Heart left ventricle (tissue), 16 donors: ENCODE measurements around the gene ARHGAP31. TPM values are rescaled to one million over a fixed set of nuclear protein-coding genes. Genes with fewer than 3 reads are reported as not detected.
A peak's percentile ranks its signal among the peaks of the same experiment; 100 is the strongest.
"Not testable (repeated sequence)": the region's sequence is repeated elsewhere in the genome, so short reads cannot be mapped to it uniquely, and the experiment has no call there.

ENCODE experiments used
- ATAC-seq, 4 donors: fragments of 200-7000 bp; cut with Tn5 transposase; one replicate each; pipeline ENCODE4 v1.9.1; 2020 to 2022; ENCODE audit warnings: moderate library complexity in 4 of 4, mild to moderate bottlenecking in 3 of 4, moderate number of reproducible peaks in 1 of 4
- DNase-seq, 5 donors: peaks; one replicate each; pipeline ENCODE4 v3.0.0-alpha.2; 2020
- H3K27ac ChIP-seq, 12 donors: fragments of 200-600 bp; sonication (generic) in 4 of 12; one replicate each; pipeline versions ENCODE4 v1.5.0 to v1.8.0; 2016 to 2022; ENCODE audit warnings: mild to moderate bottlenecking in 2 of 12
- H3K27me3 ChIP-seq, 9 donors: fragments of 200-600 bp; sonication (generic) in 2 of 9; one replicate each; pipeline versions ENCODE4 v1.5.1 to v1.8.0; 2016 to 2022; ENCODE audit warnings: mild to moderate bottlenecking in 3 of 9
- H3K36me3 ChIP-seq, 9 donors: fragments of 200-600 bp; sonication (generic) in 2 of 9; one replicate each; pipeline versions ENCODE4 v1.5.0 to v1.8.0; 2018 to 2022; ENCODE audit warnings: mild to moderate bottlenecking in 2 of 9
- H3K4me1 ChIP-seq, 12 donors: fragments of 200-600 bp; sonication (generic) in 4 of 12; one replicate each; pipeline versions ENCODE4 v1.5.0 to v1.8.0; 2016 to 2022; ENCODE audit warnings: mild to moderate bottlenecking in 3 of 12
- H3K4me3 ChIP-seq, 12 donors: fragments of 200-600 bp; sonication (generic) in 4 of 12; one replicate each; pipeline versions ENCODE4 v1.5.0 to v1.8.0; 2017 to 2022; ENCODE audit warnings: mild to moderate bottlenecking in 9 of 12, moderate library complexity in 4 of 12
- H3K9me3 ChIP-seq, 12 donors: fragments of 200-600 bp; sonication (generic) in 4 of 12; one replicate each; pipeline versions ENCODE4 v1.5.0 to v1.8.0; 2016 to 2022; ENCODE audit warnings: mild to moderate bottlenecking in 1 of 12
- CTCF ChIP-seq, 12 donors: fragments of 200-600 bp; sonication (generic) in 4 of 12; IDR thresholded peaks; one replicate each; pipeline versions ENCODE4 v1.5.0 to v1.8.0; 2018 to 2022; ENCODE audit warnings: antibody characterized with exemption in 12 of 12, mild to moderate bottlenecking in 5 of 12
- POLR2A ChIP-seq, 2 donors: fragments of 450-650 bp; IDR thresholded peaks; one replicate each; pipeline ENCODE4 v1.6.1; 2017; ENCODE audit warnings: antibody characterized with exemption in 2 of 2, mild to moderate bottlenecking in 2 of 2, moderate library complexity in 2 of 2
- WGBS, 4 donors: extraction: QIAGEN DNeasy Blood & Tissue Kit in 2 of 4; methylation state at CpG; one replicate each; pipeline versions ENCODE4 v1.1.5 to v1.1.7; 2013 to 2018; 5-methylcytosine and 5-hydroxymethylcytosine counted together
- intact Hi-C, 10 donors: fragments of 100-400 bp; cut with DNase I; formaldehyde crosslinking; loops; one replicate each; pipeline versions ENCODE4 v1.11.1 to v1.14.2; 2022
- polyA plus RNA-seq, 2 donors: library from polyadenylated mRNA; stranded (reverse); fragments of 200-250 nt; gene quantifications; one replicate each; pipeline ENCODE4 v1.2.3, GENCODE V29; 2013
- total RNA-seq, 9 donors: library from RNA; depleted of rRNA in 2 of 9; stranded (reverse); fragments of >200 nt in 2 of 9; fragmentation: NEBNext Ultra II Directional in 3 of 9; extraction: Animal tissue kit (Norgen Biotek cat#: 25700) in 3 of 9; gene quantifications; one replicate each; pipeline versions ENCODE4 v1.1.0 to v1.2.4, GENCODE V29; 2016 to 2023
- donor health status: ischemic (EF 13 %, LVEDD 7.1; RV severe dilation, severe dysfunction).
- donor health status: healthy with polysubstance abuse.
- donor health status: DM: no; HTN: yes; CAD: no.
- donor health status: DM: no; HTN: no; CAD: no.
- donor health status: ischemic (EF 25% LVEDD 6.9; RV normal size, moderate dysfunction).
- donor health status: ischemic (EF 25% LVEDD 5.7; RV mildly dilated, moderate dysfunction).
- donor health status: healthy.
- donor health status: DM: yes; HTN: yes; CAD: no.
- donor health status: ischemic (EF 35%, LVEDD 5.7; RV mildly dilated, moderate dysfunction).
- donor health status: nonischemic (EF 11% LVEDD 7.7; RV severe dilation, severe dysfunction).
- donor health status: DM: yes; HTN: yes; CAD: no.
- donor health status: PGD.
- donor health status: ischemic (EF 29% LVEDD 5.4; RV normal size, mild dysfunction).
- donor health status: nonischemic (EF 23%, LVEDD 6.1; RV moderate dilation, normal function).

ARHGAP31 gene
- total and polyA plus RNA-seq, 11 donors: 10.4 to 79.1 (median 33.5) TPM

- Histone ChIP-seq H3K27me3 (no peaks in the 10 kb centered on the region), H3K36me3 (no peaks in the 10 kb centered on the region), H3K27ac (peak overlapping the region in 9 of 12 donors; percentile 26 to 81 (median 71)), H3K4me1 (peaks cover 11 to 72% (median 60%) of the 10 kb centered on the region in 12 donors), H3K9me3 (no peaks in the 10 kb centered on the region), H3K4me3 (no peak overlapping the region)
- 39 to 82% (median 66%) methylated on average over 3 of the region's 3 CpGs for WGBS, 4 donors
- no peak for DNase-seq
- intact Hi-C loops: loop anchor here in 6 of 10 donors (2.0 to 5.0 kb wide), 3 partner anchors 54 to 74 kb away; no protein-coding TSS in a partner anchor
- TF ChIP-seq POLR2A (IDR thresholded peaks at IDR 0.05) (no peak), CTCF (IDR thresholded peaks at IDR 0.05) (no peak)
- ATAC-seq: no peak
These were observed 57.4 kb downstream of the ARHGAP31 start for GRCh38 chr3:119351581-119351980.

DNA sequence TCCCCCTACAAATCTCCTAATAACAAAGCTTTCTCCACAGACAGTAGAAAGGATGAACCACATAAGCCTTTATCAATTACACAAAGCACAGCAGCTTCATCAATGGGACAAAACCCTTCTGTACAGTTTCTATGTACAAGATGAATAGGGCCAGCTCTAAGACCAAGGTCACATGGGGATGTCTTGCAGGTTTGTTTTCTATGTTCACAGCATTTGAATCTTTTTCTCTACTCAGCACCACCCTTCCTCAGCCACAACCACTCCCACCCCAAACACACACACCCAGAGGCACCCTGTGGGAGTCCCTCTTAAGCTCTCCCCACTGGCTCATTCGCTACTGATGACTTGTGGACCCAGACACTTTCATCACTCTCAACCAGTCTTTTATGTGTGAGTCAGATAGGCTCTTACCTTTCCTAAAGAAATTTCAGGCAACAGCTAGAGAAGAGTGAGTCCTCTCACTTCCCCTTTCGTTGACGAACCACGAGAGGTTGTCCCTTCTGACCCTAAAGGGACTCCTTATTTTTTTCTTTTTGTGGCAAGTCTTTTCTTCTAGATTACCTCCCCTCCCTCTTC is 57.9 kb downstream of the ARHGAP31 start:
- intact Hi-C loops: loop anchor here in 5 of 10 donors (5.0 kb wide), 2 partner anchors 55 to 75 kb away; no protein-coding TSS in a partner anchor
- Histone ChIP-seq H3K27me3 (no peaks in the 10 kb centered on the region), H3K27ac (peak overlapping the region in 10 of 12 donors; percentile 6 to 76 (median 47)), H3K4me3 (no peak overlapping the region), H3K9me3 (no peaks in the 10 kb centered on the region), H3K4me1 (peaks cover 11 to 77% (median 63%) of the 10 kb centered on the region in 12 donors), H3K36me3 (no peaks in the 10 kb centered on the region)
- WGBS, 4 donors: 55 to 67% (median 65%) methylated on average over 4 of the region's 4 CpGs
- TF ChIP-seq CTCF (IDR thresholded peaks at IDR 0.05) (no peak), POLR2A (IDR thresholded peaks at IDR 0.05) (no peak)
- ATAC-seq (peak in 3 of 4 donors; percentile 25 to 40 (median 32)), DNase-seq (no peak)

DNA sequence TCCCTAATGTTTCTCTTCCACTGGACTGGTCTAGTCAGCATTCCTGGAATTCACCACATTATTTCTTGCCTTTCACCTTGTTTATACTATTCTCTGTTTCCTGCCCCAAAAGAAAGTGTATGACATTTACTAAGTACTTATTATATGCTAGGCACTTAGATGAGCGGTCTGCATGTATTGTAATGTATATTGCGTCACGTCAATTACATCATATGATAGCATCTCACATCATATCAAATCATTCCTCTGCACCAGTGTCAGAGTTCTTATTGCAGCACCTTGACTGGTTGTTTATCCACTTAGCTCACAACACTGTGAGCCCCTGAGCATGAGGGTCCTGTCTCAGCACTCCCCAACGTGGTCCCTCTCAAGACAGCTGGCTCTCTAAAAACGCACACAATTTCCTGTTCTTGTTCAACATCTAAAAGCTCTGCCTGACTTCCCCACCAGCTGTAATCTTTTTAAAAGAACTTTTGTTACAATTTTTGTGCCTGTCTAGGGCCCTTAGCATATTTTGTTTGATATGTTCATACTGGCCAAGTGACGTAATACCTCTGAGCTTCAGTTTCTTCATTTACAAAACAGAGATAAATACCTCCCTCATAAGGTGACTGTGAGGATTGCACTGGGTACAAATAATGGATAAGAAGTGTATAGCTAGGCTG is 58.8 kb downstream of the ARHGAP31 start:
- intact Hi-C loops: loop anchor here in 6 of 10 donors (1.0 to 5.0 kb wide), 3 partner anchors 56 to 78 kb away; no protein-coding TSS in a partner anchor
- Histone ChIP-seq H3K4me3 (no peak overlapping the region), H3K27me3 (no peaks in the 10 kb centered on the region), H3K4me1 (peaks cover 11 to 75% (median 60%) of the 10 kb centered on the region in 12 donors), H3K9me3 (no peaks in the 10 kb centered on the region), H3K36me3 (no peaks in the 10 kb centered on the region), H3K27ac (peak overlapping the region in 11 of 12 donors; percentile 6 to 76 (median 34))
- peak; percentile 39 to 69 (median 57) for ATAC-seq
- no peak for DNase-seq
- 66 to 70% (median 69%) methylated on average over 6 of the region's 6 CpGs for WGBS, 4 donors
- TF ChIP-seq POLR2A (IDR thresholded peaks at IDR 0.05) (no peak), CTCF (IDR thresholded peaks at IDR 0.05) (peak in 11 of 12 donors; percentile 12 to 62 (median 39))

DNA sequence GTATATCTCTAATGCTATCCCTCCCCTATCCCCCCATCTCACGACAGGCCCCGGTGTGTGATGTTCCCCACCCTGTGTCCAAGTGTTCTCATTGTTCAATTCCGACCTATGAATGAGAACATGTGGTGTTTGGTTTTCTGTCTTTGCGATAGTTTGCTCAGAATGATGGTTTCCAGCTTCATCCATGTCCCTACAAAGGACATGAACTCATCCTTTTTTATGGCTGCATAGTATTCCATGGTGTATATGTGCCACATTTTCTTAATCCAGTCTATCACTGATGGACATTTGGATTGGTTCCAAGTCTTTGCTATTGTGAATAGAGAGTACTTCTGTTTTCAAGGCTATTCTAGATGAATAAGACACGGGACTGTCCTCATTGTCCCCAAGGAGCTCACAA is 61.4 kb downstream of the ARHGAP31 start:
- not testable (repeated sequence) for H3K27ac ChIP-seq
- whole genome bisulfite sequencing, 4 donors: 91 to 93% (median 92%) methylated on average over 5 of the region's 5 CpGs
- intact Hi-C loops: loop anchor here in 1 of 10 donors (5.0 kb wide), 1 partner anchor 67 kb away; no protein-coding TSS in a partner anchor

More for the DNA sequence above, 61.4 kb downstream of the ARHGAP31 start:
- not testable (repeated sequence) for DNase-seq, H3K9me3 ChIP-seq, H3K4me3 ChIP-seq, H3K36me3 ChIP-seq, ATAC-seq, H3K27me3 ChIP-seq
- H3K4me1 ChIP-seq: peaks cover 9 to 77% (median 52%) of the 10 kb centered on the region in 12 donors
